Prostate gland (tissue), 2 donors: ENCODE results near the gene UBE4B. TPM values are rescaled to one million over a fixed set of nuclear protein-coding genes. Genes with fewer than 3 reads are reported as not detected.

Experiments used
- DNase-seq: peaks from one replicate; pipeline ENCODE4 v3.0.0-alpha.2; 2019; ENCODE audit warnings: low spot score
- H3K27ac ChIP-seq, 2 donors: fragments of 200-600 bp; sonication (generic); 2 replicates each; pipeline ENCODE4 v1.5.1; 2017 to 2019
- H3K27me3 ChIP-seq: fragments of 200-600 bp; sonication (generic); replicated peaks from 2 replicates; pipeline ENCODE4 v1.5.1; 2019; ENCODE audit not compliant: insufficient read depth
- H3K36me3 ChIP-seq, 2 donors: fragments of 200-600 bp; sonication (generic); 1 replicate in 1 of 2; 2 replicates in 1 of 2; pipeline versions ENCODE4 v1.5.1 to v1.8.1; 2017 to 2019
- H3K4me1 ChIP-seq: fragments of 200-600 bp; sonication (generic); replicated peaks from 2 replicates; pipeline ENCODE4 v1.5.1; 2019
- H3K4me3 ChIP-seq, 2 donors: fragments of 200-600 bp; sonication (generic); 2 replicates each; pipeline ENCODE4 v1.5.1; 2017 to 2019
- H3K9me3 ChIP-seq: fragments of 200-600 bp; sonication (generic); 2 replicates; pipeline ENCODE4 v1.5.1; 2017
- POLR2A ChIP-seq: fragments of 450-650 bp; IDR thresholded peaks from one replicate; pipeline ENCODE4 v1.6.1; 2016; ENCODE audit warnings: antibody characterized with exemption, mild to moderate bottlenecking
- POLR2AphosphoS5 ChIP-seq: sonication (generic); formaldehyde crosslinking; IDR thresholded peaks from one replicate; pipeline ENCODE4 v1.6.1; 2017; ENCODE audit warnings: antibody characterized with exemption
- WGBS: methylation state at CpG from one replicate; pipeline ENCODE4 v1.1.5; 2018; 5-methylcytosine and 5-hydroxymethylcytosine counted together
- intact Hi-C: fragments of 100-400 bp; cut with DNase I; formaldehyde crosslinking; loops from one replicate; pipeline ENCODE4 v1.14.2; 2022
- total RNA-seq, 2 donors: library from RNA; depleted of rRNA; stranded (reverse); fragments of >200 nt; gene quantifications; one replicate each; pipeline ENCODE4 v1.1.0, GENCODE V29; 2016
- TF ChIP-seq, protein P1 (sequence below), 4 experiments: fragments of 200-600 bp in 2 of 4; fragments of 450-650 bp in 2 of 4; sonication (generic) in 2 of 4; IDR thresholded peaks; 1 replicate in 3 of 4; 2 replicates in 1 of 4; pipeline ENCODE4 v1.5.1; 2016 to 2019; ENCODE audit warnings: antibody characterized with exemption in 4 of 4, mild to moderate bottlenecking in 2 of 4, moderate library complexity in 2 of 4

UBE4B gene
- total RNA-seq, 2 donors from 2014 or later: 49.0 to 68.1 TPM

DNA sequence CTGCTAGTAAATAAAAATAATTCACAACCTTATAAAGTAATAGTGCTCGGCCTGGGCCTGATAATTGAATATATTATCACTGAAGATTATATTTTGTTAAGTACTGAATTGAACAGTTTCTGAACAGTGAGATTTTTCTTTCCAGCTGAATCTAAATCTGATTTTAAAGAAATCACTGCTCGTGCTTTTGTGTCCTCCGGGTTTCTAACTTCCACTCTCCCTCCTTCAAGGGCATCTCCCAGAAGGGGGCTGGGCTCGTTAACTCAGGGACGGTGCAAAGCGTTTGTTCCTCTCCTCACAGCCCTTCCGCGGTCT lies 176.8 kb downstream of the UBE4B start:
- Histone ChIP-seq H3K4me1 (peaks cover 3% of the 10 kb centered on the region), H3K36me3 (no peaks in the 10 kb centered on the region), H3K27me3 (no peaks in the 10 kb centered on the region), H3K27ac (peak overlapping the region; percentile 96 to 99), H3K9me3 (no peaks in the 10 kb centered on the region), H3K4me3 (peak overlapping the region; percentile 87 to 93)
- 2% methylated on average over 8 of the region's 8 CpGs for WGBS
- TF ChIP-seq POLR2AphosphoS5 (no peak), POLR2A (no peak)
- TF ChIP-seq, protein P1, sequence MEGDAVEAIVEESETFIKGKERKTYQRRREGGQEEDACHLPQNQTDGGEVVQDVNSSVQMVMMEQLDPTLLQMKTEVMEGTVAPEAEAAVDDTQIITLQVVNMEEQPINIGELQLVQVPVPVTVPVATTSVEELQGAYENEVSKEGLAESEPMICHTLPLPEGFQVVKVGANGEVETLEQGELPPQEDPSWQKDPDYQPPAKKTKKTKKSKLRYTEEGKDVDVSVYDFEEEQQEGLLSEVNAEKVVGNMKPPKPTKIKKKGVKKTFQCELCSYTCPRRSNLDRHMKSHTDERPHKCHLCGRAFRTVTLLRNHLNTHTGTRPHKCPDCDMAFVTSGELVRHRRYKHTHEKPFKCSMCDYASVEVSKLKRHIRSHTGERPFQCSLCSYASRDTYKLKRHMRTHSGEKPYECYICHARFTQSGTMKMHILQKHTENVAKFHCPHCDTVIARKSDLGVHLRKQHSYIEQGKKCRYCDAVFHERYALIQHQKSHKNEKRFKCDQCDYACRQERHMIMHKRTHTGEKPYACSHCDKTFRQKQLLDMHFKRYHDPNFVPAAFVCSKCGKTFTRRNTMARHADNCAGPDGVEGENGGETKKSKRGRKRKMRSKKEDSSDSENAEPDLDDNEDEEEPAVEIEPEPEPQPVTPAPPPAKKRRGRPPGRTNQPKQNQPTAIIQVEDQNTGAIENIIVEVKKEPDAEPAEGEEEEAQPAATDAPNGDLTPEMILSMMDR (IDR thresholded peaks at IDR 0.05): no peak
- intact Hi-C loops: no loop called here
- no peak for DNase-seq

- Histone ChIP-seq H3K4me3 (peak within 1 kb of the TSS; percentile 87 to 93), H3K27ac (peak within 1 kb of the TSS; percentile 96 to 99), H3K27me3 (no peaks in the 10 kb centered on the region), H3K4me1 (peaks cover 3% of the 10 kb centered on the region), H3K36me3 (no peaks in the 10 kb centered on the region), H3K9me3 (no peaks in the 10 kb centered on the region)
- DNase-seq: peak; percentile 99
- WGBS: under 1% methylated on average over 44 of the region's 107 CpGs
- intact Hi-C loops: loop anchor here (1.0 to 5.0 kb wide), 4 partner anchors 77 to 217 kb away; partner anchors contain the start of gene UBE4B
- TF ChIP-seq POLR2AphosphoS5: peak; percentile 89
- TF ChIP-seq, protein P1 (IDR thresholded peaks at IDR 0.05): peak; percentile 99 to 100 (median 99)
- peak; percentile 100 for TF ChIP-seq POLR2A
Observed at GRCh38 chr1:10209905-10210810, 177.4 kb downstream of the UBE4B start, which contains the start of gene KIF1B. Gene KIF1B, plus strand, starts transcription at chr1:10210570. Its CDS starts 21,759 bp downstream, at chr1:10232329.

- TF ChIP-seq POLR2AphosphoS5 (peak; percentile 86), POLR2A (peak; percentile 53)
- TF ChIP-seq, protein P1 (IDR thresholded peaks at IDR 0.05): no peak
- WGBS: 2% methylated on average over 45 of the region's 69 CpGs
- peak overlapping the region; percentile 87 to 93 for H3K4me3 ChIP-seq
- H3K36me3 ChIP-seq: no peaks in the 10 kb centered on the region
- intact Hi-C loops: loop anchor here (1.0 to 5.0 kb wide), 4 partner anchors 76 to 216 kb away; partner anchors contain the start of gene UBE4B
- peak; percentile 94 for DNase-seq
- peak overlapping the region; percentile 96 to 99 for H3K27ac ChIP-seq
- H3K27me3 ChIP-seq: no peaks in the 10 kb centered on the region
- H3K9me3 ChIP-seq: no peaks in the 10 kb centered on the region
- peaks cover 3% of the 10 kb centered on the region for H3K4me1 ChIP-seq
Observed at GRCh38 chr1:10210841-10211804, 178.4 kb downstream of the UBE4B start.

- Histone ChIP-seq H3K9me3 (no peaks in the 10 kb centered on the region), H3K36me3 (no peaks in the 10 kb centered on the region), H3K4me3 (peak overlapping the region; percentile 87 to 93), H3K27me3 (no peaks in the 10 kb centered on the region), H3K4me1 (peaks cover 3% of the 10 kb centered on the region), H3K27ac (peak overlapping the region; percentile 96 to 99)
- TF ChIP-seq POLR2A (no peak), POLR2AphosphoS5 (no peak)
- TF ChIP-seq, protein P1 (IDR thresholded peaks at IDR 0.05): no peak
- intact Hi-C loops: loop anchor here (5.0 kb wide), 3 partner anchors 75 to 215 kb away; partner anchors contain the start of gene UBE4B
- DNase-seq: no peak
- WGBS: 9% methylated on average over 11 of the region's 11 CpGs
Observed at GRCh38 chr1:10211805-10212410, 179.2 kb downstream of the UBE4B start.
